Caco-2 (cell line): ENCODE results near the gene HSPB2. TPM values are rescaled to one million over a fixed set of nuclear protein-coding genes. Genes with fewer than 3 reads are reported as not detected.

Experiments used
- BruUV-seq: library from RNA; stranded (reverse); fragments of 400-500 nt; replicated peaks from 2 replicates; lab custom pipeline; 2021; lab: Mats Ljungman, UMichigan
- CTCF ChIA-PET: fragments of 300-600 bp; sonication (Branson Sonifier 250); formaldehyde crosslinking; loops from one replicate; lab custom pipeline; 2022; ENCODE audit warnings: antibody characterized with exemption; lab: Charles Lee
- POLR2A ChIA-PET: fragments of 300-600 bp; sonication (Branson Sonifier 250); formaldehyde crosslinking; loops from one replicate; lab custom pipeline; 2022; ENCODE audit warnings: antibody characterized with exemption; lab: Charles Lee
- DNase-seq, 2 experiments: peaks; one replicate each; pipeline versions ENCODE4 v3.0.0 to v3.0.0-alpha.2; 2020 to 2022
- H3K27me3 ChIP-seq: replicated peaks from 2 replicates; pipeline ENCODE4 v1.6.0; 2011; ENCODE audit warnings: low read length; ENCODE audit not compliant: control insufficient read depth, insufficient read depth
- H3K36me3 ChIP-seq: 2 replicates; pipeline ENCODE4 v1.5.1; 2011; ENCODE audit warnings: low read length; ENCODE audit not compliant: control insufficient read depth, insufficient read depth
- H3K4me1 ChIP-seq: fragments of 250-450 bp; sonication (Bioruptor Pico); 2 replicates; pipeline ENCODE4 v1.5.1; 2020; ENCODE audit warnings: mild to moderate bottlenecking
- H3K4me3 ChIP-seq: 2 replicates; pipeline ENCODE4 v1.5.1; 2011; ENCODE audit warnings: low read depth, mild to moderate bottlenecking, control low read depth, low read length
- H3K9me3 ChIP-seq: fragments of 250-450 bp; sonication (Bioruptor Pico); 2 replicates; pipeline ENCODE4 v1.5.1; 2020; ENCODE audit warnings: mild to moderate bottlenecking, moderate library complexity
- H3K27ac Mint-ChIP-seq: one replicate; pipeline ENCODE4 v1.8.0; 2022; ENCODE audit warnings: mixed read lengths; ENCODE audit not compliant: unreplicated experiment
- H3K27me3 Mint-ChIP-seq: one replicate; pipeline ENCODE4 v1.8.0; 2022; ENCODE audit warnings: mixed read lengths; ENCODE audit not compliant: insufficient read depth, unreplicated experiment
- H3K36me3 Mint-ChIP-seq: one replicate; pipeline ENCODE4 v1.8.0; 2022; ENCODE audit warnings: mild to moderate bottlenecking, mixed read lengths; ENCODE audit not compliant: insufficient read depth, unreplicated experiment
- H3K4me1 Mint-ChIP-seq: one replicate; pipeline ENCODE4 v1.8.0; 2022; ENCODE audit warnings: low read depth, mixed read lengths; ENCODE audit not compliant: unreplicated experiment
- H3K4me3 Mint-ChIP-seq: one replicate; pipeline ENCODE4 v1.8.0; 2022; ENCODE audit warnings: mild to moderate bottlenecking, moderate library complexity, mixed read lengths; ENCODE audit not compliant: unreplicated experiment
- H3K9me3 Mint-ChIP-seq: one replicate; pipeline ENCODE4 v1.8.0; 2022; ENCODE audit warnings: mixed read lengths; ENCODE audit not compliant: unreplicated experiment
- intact Hi-C: fragments of 100-400 bp; cut with micrococcal nuclease; formaldehyde crosslinking; loops from one replicate; pipeline ENCODE4 v1.10.0; 2022; ENCODE audit not compliant: unreplicated experiment
- total RNA-seq: library from RNA; stranded (reverse); gene quantifications from 2 replicates; pipeline ENCODE4 v1.2.3, GENCODE V29; 2022
- TF ChIP-seq, protein P1 (sequence below), 2 experiments: fragments of 200-600 bp in 1 of 2; IDR thresholded peaks; 1 replicate in 1 of 2; 2 replicates in 1 of 2; pipeline versions ENCODE4 v1.5.1 to v1.8.0; 2011 to 2022; ENCODE audit warnings: antibody characterized with exemption in 1 of 2, control low read depth in 1 of 2, inconsistent platforms in 1 of 2, low read depth in 1 of 2, low read length in 1 of 2, mild to moderate bottlenecking in 1 of 2, moderate library complexity in 1 of 2; ENCODE audit not compliant: insufficient read depth in 1 of 2, severe bottlenecking in 1 of 2, unreplicated experiment in 1 of 2

Gene HSPB2
- total RNA-seq, 1 experiment from 2014 or later, result not detected

DNA sequence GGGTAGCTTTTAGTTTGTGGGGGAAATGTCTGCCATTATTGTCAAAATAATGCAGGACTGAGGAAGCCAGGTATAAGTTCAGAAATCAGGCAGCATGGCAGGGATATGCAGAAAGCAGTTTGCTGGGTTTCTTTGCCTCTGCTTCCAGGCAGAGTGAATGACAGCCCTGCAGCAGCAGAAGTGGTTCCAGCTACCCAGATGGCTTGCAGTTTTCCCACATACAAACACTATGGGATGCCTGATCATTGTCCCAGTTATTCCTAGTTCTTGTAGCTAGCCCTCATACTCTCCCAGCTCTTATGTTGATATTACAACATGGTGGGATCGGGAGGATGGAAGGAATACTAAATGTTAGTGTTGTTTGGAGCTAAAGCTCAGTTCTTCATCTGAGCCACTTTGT, 21.8 kb downstream of the HSPB2 start:
- DNase-seq, result no peak
- Mint-ChIP-seq H3K36me3 (peaks cover 5% of the 10 kb centered on the region), H3K4me3 (no peak overlapping the region), H3K27ac (no peak overlapping the region), H3K27me3 (no peaks in the 10 kb centered on the region), H3K9me3 (no peaks in the 10 kb centered on the region), H3K4me1 (peaks cover 15% of the 10 kb centered on the region)
- H3K27me3 ChIP-seq, result no peaks in the 10 kb centered on the region
- no peaks in the 10 kb centered on the region for H3K9me3 ChIP-seq
- CTCF ChIA-PET, result interaction anchor here (0.7 to 5.5 kb wide), 5 partner anchors 8 to 89 kb away, joined by 3 to 66 read pairs (median 5); no protein-coding TSS in a partner anchor
- TF ChIP-seq, protein P1, sequence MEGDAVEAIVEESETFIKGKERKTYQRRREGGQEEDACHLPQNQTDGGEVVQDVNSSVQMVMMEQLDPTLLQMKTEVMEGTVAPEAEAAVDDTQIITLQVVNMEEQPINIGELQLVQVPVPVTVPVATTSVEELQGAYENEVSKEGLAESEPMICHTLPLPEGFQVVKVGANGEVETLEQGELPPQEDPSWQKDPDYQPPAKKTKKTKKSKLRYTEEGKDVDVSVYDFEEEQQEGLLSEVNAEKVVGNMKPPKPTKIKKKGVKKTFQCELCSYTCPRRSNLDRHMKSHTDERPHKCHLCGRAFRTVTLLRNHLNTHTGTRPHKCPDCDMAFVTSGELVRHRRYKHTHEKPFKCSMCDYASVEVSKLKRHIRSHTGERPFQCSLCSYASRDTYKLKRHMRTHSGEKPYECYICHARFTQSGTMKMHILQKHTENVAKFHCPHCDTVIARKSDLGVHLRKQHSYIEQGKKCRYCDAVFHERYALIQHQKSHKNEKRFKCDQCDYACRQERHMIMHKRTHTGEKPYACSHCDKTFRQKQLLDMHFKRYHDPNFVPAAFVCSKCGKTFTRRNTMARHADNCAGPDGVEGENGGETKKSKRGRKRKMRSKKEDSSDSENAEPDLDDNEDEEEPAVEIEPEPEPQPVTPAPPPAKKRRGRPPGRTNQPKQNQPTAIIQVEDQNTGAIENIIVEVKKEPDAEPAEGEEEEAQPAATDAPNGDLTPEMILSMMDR (IDR thresholded peaks at IDR 0.05; ENCODE audit: insufficient read depth in 1 of 2, low read depth in 1 of 2, low read length in 1 of 2, severe bottlenecking in 1 of 2, unreplicated experiment in 1 of 2), result no peak
- no TSS peak for BruUV-seq
- H3K36me3 ChIP-seq, result no peaks in the 10 kb centered on the region
- intact Hi-C loops, result no loop called here
- H3K4me1 ChIP-seq, result peaks cover 17% of the 10 kb centered on the region
- POLR2A ChIA-PET, result interaction anchor here (0.6 to 1.0 kb wide), 2 partner anchors 15 to 75 kb away, joined by 3 to 5 read pairs; partner anchors contain the start of gene C11orf52
- H3K4me3 ChIP-seq, result no peak overlapping the region

- peak in 1 of 2 experiments; percentile 38 for DNase-seq
- Mint-ChIP-seq H3K27me3 (no peaks in the 10 kb centered on the region), H3K27ac (no peak overlapping the region)
Observed at GRCh38 chr11:111935317-111936039, 22.9 kb downstream of the HSPB2 start.

GRCh38 chr11:111936040-111936540, 23.6 kb downstream of the HSPB2 start:
- BruUV-seq, result no TSS peak
- peak overlapping the region; percentile 77 for H3K4me3 Mint-ChIP-seq
- H3K27me3 ChIP-seq, result no peaks in the 10 kb centered on the region
- CTCF ChIA-PET, result interaction anchor here (0.7 to 5.5 kb wide), 3 partner anchors 9 to 46 kb away, joined by 3 to 66 read pairs (median 17); no protein-coding TSS in a partner anchor
- DNase-seq, result no peak
- H3K4me1 ChIP-seq, result peaks cover 17% of the 10 kb centered on the region
- H3K9me3 ChIP-seq, result no peaks in the 10 kb centered on the region
- no peaks in the 10 kb centered on the region for H3K27me3 Mint-ChIP-seq
- H3K27ac Mint-ChIP-seq, result no peak overlapping the region
- peak overlapping the region; percentile 93 for H3K4me3 ChIP-seq
- H3K9me3 Mint-ChIP-seq, result no peaks in the 10 kb centered on the region
- peaks cover 5% of the 10 kb centered on the region for H3K36me3 Mint-ChIP-seq
- POLR2A ChIA-PET, result interaction anchor here (0.5 kb wide), 1 partner anchor 12 kb away, joined by 6 read pairs; no protein-coding TSS in a partner anchor
- no peaks in the 10 kb centered on the region for H3K36me3 ChIP-seq
- peaks cover 15% of the 10 kb centered on the region for H3K4me1 Mint-ChIP-seq
- TF ChIP-seq, protein P1 (IDR thresholded peaks at IDR 0.05; ENCODE audit: insufficient read depth in 1 of 2, low read depth in 1 of 2, low read length in 1 of 2, severe bottlenecking in 1 of 2, unreplicated experiment in 1 of 2), result no peak
- intact Hi-C loops, result loop anchor here (1.0 to 2.0 kb wide), 2 partner anchors 8 to 89 kb away; partner anchors contain the start of gene DLAT

More at GRCh38 chr11:111935317-111936039, 22.9 kb downstream of the HSPB2 start:
- no peaks in the 10 kb centered on the region for H3K36me3 ChIP-seq
- H3K36me3 Mint-ChIP-seq, result peaks cover 5% of the 10 kb centered on the region
- H3K9me3 ChIP-seq, result no peaks in the 10 kb centered on the region
- peaks cover 15% of the 10 kb centered on the region for H3K4me1 Mint-ChIP-seq
- intact Hi-C loops, result loop anchor here (1.0 to 2.0 kb wide), 3 partner anchors 9 to 89 kb away; partner anchors contain the start of gene DLAT
- H3K27me3 ChIP-seq, result no peaks in the 10 kb centered on the region
- H3K4me3 Mint-ChIP-seq, result peak overlapping the region; percentile 16
- no peaks in the 10 kb centered on the region for H3K9me3 Mint-ChIP-seq
- TF ChIP-seq, protein P1 (IDR thresholded peaks at IDR 0.05; ENCODE audit: insufficient read depth in 1 of 2, low read depth in 1 of 2, low read length in 1 of 2, severe bottlenecking in 1 of 2, unreplicated experiment in 1 of 2), result no peak
- ChIA-PET CTCF (interaction anchor here (1.0 to 5.5 kb wide), 3 partner anchors 9 to 88 kb away, joined by 3 to 66 read pairs (median 5); no protein-coding TSS in a partner anchor), POLR2A (no interaction called here)
- peaks cover 17% of the 10 kb centered on the region for H3K4me1 ChIP-seq
- no peak overlapping the region for H3K4me3 ChIP-seq
- BruUV-seq, result no TSS peak
